Urinary bladder (tissue), 4 donors: Measurements from ENCODE around the gene RHBDF2. TPM values are rescaled to one million over a fixed set of nuclear protein-coding genes. Genes with fewer than 3 reads are reported as not detected.
"Not testable (repeated sequence)": the region's sequence is repeated elsewhere in the genome, so short reads cannot be mapped to it uniquely, and the experiment has no call there.

Source experiments
- DNase-seq: peaks from one replicate; pipeline ENCODE4 v3.0.0-alpha.2; 2015; ENCODE audit errors: extremely low spot score
- H3K27ac ChIP-seq: one replicate; pipeline ENCODE4 v1.5.1; 2013; ENCODE audit warnings: low read depth, mild to moderate bottlenecking, moderate library complexity
- H3K36me3 ChIP-seq: one replicate; pipeline ENCODE4 v1.6.1; 2013; ENCODE audit warnings: mild to moderate bottlenecking, moderate library complexity; ENCODE audit not compliant: insufficient read depth
- H3K4me1 ChIP-seq: one replicate; pipeline ENCODE4 v1.6.1; 2013; ENCODE audit warnings: mild to moderate bottlenecking, moderate library complexity; ENCODE audit not compliant: insufficient read depth
- H3K4me3 ChIP-seq: one replicate; pipeline ENCODE4 v1.5.1; 2013; ENCODE audit warnings: low read depth, low read length
- WGBS: extraction: QIAGEN DNeasy Blood & Tissue Kit; methylation state at CpG from one replicate; pipeline ENCODE4 v1.1.7; 2013; 5-methylcytosine and 5-hydroxymethylcytosine counted together
- polyA plus RNA-seq: library from polyadenylated mRNA; stranded (reverse); fragments of 200-250 nt; gene quantifications from one replicate; pipeline ENCODE4 v1.2.3, GENCODE V29; 2013
- total RNA-seq: library from RNA; depleted of rRNA; stranded (reverse); fragments of >200 nt; gene quantifications from one replicate; pipeline ENCODE4 v1.2.3, GENCODE V29; 2014
- donor health status: healthy with polysubstance abuse.
- donor health status: healthy.

Gene RHBDF2
- total and polyA plus RNA-seq, 2 donors: 4.2 to 17.2 TPM

DNA sequence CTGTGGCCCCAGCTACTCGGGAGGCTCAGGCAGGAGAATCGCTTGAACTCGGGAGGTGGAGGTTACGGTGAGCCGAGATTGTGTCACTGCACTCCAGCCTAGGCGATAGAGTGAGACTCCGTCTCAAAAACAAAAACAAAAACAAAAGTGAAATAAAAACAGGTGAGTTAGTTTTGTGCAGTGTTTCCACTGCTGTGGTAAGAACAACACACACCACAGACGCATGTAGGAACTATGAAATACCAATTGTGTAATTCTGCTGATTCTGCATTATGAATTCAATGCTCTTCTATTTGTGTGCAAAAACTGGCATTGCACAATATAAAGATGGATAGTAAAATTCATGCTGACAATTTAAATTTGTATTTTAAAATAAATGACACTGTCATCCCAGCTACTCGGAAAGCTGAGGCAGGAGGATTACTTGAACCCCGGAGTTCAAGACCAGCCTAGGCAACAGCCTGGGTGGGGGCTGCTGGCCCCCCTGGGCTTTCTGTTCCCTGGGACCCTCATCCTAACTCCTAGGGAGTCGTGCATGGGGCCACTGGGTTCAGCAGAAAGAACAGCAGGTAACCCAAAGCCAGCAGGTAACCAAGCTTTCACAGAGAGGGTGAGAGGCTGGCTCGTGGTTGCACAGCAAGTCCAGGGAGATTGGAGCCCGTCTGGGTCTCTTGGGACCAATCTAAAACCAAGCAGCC, 10.6 kb upstream of the RHBDF2 start:
- Histone ChIP-seq H3K36me3 (no peaks in the 10 kb centered on the region), H3K27ac (no peak overlapping the region), H3K4me1 (no peaks in the 10 kb centered on the region), H3K4me3 (no peak overlapping the region)
- DNase-seq: no peak
- 86% methylated on average over 13 of the region's 13 CpGs for WGBS

DNA sequence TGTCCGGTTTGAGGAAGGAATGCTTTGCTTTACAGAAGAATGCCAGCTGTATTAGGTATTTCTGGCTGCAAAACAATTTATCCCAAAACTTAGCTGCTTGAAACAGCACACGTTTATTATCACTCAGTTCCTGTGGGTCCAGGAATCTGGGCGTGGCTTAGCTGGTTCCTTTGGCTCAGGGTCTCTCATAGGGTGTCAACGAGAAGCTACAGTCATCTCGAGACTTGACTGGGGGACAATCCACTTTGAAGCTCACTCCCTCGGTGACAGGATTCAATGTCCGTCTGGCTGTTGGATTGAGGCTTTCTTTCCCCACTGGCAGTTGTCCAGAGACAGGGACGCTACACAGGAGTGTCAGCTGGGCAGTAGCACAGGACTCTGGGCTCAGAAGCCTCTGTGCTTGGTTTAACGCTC, 9.6 kb upstream of the RHBDF2 start:
- Histone ChIP-seq H3K4me1 (no peaks in the 10 kb centered on the region), H3K27ac (no peak overlapping the region), H3K4me3 (no peak overlapping the region), H3K36me3 (no peaks in the 10 kb centered on the region)
- WGBS: 25% methylated on average over 9 of the region's 9 CpGs
- DNase-seq: no peak

DNA sequence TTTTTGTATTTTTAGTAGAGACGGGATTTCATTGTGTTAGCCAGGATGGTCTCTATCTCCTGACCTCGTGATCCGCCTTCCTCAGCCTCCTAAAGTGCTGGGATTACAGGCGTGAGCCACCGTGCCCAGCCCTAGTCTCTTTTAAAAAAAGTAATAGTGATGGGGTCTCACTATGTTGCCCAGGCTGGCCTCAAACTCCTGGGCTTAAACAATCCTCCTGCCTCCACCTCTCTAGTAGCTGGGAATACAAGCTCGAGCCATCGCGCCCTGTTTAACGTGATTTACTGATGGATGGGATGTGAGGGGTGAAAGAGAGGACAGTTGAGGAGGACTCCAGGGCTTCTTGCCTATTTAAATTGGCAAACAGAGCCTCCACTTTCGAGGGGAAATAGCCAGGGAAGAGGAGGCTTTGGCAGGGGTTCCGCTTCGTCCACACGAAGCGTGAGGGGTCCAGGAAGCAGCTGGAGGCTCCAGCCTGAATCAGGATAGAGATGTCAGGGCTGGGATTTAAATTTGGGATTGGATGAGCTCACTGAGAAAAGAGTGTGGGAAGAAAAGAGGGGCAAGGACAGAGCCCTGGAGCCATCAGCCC, 7.3 kb upstream of the RHBDF2 start:
- H3K36me3 ChIP-seq, DNase-seq, H3K4me1 ChIP-seq, H3K4me3 ChIP-seq, H3K27ac ChIP-seq: not testable (repeated sequence)
- 64% methylated on average over 14 of the region's 14 CpGs for WGBS

DNA sequence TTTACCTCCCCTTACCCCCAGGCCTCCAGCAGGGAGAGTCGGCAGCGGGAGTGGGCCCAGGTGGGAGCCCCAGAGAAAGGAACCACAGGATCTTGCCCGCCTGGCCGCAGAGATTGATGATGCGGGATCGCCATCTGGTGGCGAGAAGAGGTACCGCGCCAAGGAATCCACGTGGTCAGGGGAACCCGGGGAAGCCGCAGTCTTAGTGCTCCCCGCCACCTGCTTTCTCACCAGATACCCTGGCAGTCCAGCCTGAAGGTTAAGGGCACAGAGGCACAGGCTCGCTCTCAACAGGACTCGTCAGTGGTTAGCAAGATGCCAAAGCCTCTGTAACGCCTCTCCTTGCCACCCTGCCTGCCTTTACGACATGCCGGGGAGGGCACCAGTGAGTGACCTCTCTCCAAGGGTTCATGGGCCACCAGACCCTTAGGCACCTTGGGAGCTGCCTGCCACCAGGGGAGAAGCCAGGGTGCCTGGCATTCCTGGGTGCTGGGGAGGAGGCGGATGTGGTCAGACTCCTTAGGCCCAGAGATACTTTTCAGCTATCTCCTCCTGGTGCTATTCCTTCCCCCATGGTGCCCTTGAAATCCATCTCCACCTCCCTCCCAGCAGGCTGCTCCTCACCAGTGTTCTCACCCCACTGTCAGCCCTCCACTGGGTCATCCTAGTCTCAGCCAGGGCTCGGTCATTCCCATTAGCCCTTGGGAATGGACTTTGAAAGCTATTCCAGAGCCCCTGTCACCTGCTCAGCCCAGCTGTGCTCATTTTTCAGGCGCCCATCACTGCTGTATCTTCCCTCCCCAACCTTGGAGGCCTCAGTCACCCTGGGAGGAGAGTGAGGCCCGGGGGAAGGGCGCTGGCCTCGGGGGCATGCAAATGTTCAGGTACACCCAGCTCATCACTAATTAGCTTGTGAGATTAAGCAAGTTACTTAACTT, 5.5 kb upstream of the RHBDF2 start:
- Histone ChIP-seq H3K4me1 (no peaks in the 10 kb centered on the region), H3K27ac (no peak overlapping the region), H3K36me3 (no peaks in the 10 kb centered on the region), H3K4me3 (no peak overlapping the region)
- 27% methylated on average over 24 of the region's 24 CpGs for WGBS
- no peak for DNase-seq

DNA sequence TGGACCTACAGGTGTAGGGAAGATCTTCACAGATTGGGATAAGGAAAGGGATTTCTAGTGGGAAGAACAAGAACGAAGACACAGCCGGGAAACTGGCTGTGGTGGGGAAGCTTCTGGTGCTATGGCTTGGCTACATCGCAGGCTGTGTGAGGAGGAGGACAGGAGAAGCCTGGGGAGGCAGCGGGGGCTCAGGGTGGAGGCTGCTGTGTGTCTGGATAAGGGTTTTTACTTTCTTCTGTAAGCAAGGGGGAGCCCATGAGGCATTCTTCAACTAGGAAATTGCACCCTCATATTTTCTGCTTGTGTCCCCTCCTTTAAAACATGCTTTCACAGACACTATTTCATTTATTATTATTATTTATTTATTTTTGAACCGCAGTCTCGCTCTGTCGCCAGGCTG, 2.9 kb upstream of the RHBDF2 start:
- DNase-seq: no peak
- 62% methylated on average over 7 of the region's 7 CpGs for WGBS
- H3K27ac ChIP-seq: no peak overlapping the region
- no peak overlapping the region for H3K4me3 ChIP-seq
- H3K4me1 ChIP-seq: no peaks in the 10 kb centered on the region
- no peaks in the 10 kb centered on the region for H3K36me3 ChIP-seq

DNA sequence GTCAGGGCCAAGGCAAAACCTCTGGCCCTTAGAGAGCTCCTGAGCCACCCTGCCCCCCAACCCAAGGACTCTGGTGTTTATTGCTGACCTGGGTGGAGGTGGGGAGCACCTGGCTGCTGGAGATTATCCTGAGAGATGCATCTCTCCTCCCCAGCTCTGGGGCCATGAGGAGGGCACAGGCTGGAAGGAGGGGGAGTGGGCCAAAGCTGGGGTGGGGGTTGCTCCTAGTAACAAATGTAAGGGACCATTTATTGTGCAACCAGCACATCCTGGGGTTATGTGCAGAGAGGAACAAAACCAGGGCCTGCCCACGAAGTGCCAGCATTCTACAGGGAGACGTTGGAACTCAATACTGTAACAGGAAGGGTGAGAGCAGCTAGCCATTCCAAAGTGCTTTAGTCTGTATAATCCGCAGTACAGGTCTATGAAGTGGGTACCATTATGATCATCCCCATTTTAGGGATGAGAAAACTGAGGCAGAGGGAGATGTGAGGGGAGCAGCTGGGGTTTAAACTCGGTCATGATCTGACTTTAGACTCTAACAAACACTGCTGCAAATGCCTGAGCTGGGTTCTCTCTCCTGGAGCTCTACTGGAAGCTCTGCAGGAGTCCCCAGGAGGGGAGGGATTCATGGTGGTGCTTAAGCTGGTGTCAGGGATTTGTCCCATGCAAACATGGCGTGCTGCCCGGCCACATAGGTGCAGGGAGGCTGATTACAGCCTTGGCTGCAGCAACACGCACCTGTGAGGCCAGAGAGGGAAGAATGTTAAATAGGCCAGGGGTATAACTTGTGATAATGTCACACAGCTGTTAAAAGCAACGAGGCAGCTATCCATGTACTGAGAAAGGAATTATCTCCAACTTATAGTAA, 1.4 kb upstream of the RHBDF2 start:
- Histone ChIP-seq H3K4me3 (no peak overlapping the region), H3K27ac (no peak overlapping the region), H3K4me1 (no peaks in the 10 kb centered on the region), H3K36me3 (no peaks in the 10 kb centered on the region)
- no peak for DNase-seq
- 77% methylated on average over 8 of the region's 8 CpGs for WGBS

DNA sequence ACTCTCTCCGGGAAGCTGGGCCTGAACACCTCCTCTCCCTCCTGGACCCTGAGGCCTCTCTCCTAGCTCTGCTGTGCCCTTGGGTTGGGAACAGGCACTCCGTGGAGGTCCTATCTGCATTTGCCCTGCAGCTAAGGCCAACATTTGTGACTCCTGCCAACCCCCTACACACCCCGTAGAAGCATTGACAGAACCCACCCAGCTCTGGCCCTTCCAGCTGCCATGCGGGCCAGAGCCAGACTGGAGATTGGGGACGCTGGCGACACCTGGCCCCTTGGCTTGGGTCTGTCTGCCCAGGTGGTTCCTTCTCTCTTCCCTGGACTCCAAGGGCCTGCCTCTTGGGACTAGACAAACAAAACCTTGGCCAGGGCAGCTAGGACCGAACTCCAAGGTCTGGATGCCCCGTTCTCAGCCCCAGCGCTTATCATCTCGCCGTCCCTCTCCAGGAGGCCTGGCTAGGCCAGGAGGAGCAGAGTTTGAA, 644 bp upstream of the RHBDF2 start:
- H3K4me1 ChIP-seq: no peaks in the 10 kb centered on the region

DNA sequence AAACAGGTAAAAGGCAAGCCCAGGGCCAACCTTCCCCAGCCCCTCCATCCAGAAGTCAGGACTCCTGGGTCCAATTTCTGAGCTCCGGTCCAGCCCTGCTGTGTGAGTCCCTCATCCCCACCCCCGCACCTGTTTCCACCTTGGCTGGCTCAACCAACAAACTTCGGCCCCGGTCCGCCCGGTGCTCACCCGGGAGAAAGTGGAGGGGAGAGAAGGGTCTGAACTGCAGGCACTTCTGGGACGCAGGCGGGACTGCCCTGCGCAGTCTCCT, 541 bp downstream of the RHBDF2 start:
- H3K4me3 ChIP-seq: peak overlapping the region; percentile 56
- 26% methylated on average over 10 of the region's 10 CpGs for WGBS
- no peaks in the 10 kb centered on the region for H3K36me3 ChIP-seq
- peak overlapping the region; percentile 43 for H3K27ac ChIP-seq
- no peaks in the 10 kb centered on the region for H3K4me1 ChIP-seq
- DNase-seq: no peak

More for the DNA sequence above, 644 bp upstream of the RHBDF2 start:
- Histone ChIP-seq H3K36me3 (no peaks in the 10 kb centered on the region), H3K4me3 (peak overlapping the region; percentile 56), H3K27ac (no peak overlapping the region)
- no peak for DNase-seq
- 74% methylated on average over 11 of the region's 11 CpGs for WGBS

DNA sequence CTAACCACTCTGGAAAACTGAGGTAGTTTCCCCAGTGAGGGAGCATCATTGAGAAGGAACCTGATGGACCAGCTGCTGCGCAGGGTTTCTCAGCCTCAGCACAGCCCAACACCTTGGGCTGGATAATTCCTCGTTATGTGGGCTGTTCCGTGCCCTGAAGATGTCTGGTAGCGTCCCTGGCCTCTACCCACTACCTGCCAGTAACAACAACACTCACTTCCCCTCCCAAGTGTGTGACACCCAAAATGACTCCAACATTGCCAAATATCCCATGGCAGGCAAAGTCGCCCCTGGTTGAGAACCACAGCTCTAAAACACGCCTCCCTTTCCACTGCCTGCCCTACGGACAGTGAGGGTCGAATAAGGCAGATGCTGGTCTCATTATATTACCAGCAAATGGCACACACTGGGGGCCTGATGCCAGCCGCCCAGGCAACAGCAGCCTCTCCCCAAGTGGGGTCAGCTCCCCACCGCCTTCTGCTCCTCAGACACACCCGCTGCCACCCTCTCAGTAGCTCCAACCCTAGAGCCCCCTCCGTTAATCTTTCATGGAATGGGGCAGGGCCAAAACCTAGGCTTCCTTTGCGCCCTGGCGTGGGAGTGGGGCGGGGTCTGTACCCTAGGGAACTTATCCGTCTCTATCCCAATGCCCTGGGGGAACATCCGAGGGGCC, 1.0 kb downstream of the RHBDF2 start:
- Histone ChIP-seq H3K27ac (no peak overlapping the region), H3K4me1 (no peaks in the 10 kb centered on the region), H3K36me3 (no peaks in the 10 kb centered on the region), H3K4me3 (peak overlapping the region; percentile 56)
- DNase-seq: no peak
- 76% methylated on average over 17 of the region's 17 CpGs for WGBS

DNA sequence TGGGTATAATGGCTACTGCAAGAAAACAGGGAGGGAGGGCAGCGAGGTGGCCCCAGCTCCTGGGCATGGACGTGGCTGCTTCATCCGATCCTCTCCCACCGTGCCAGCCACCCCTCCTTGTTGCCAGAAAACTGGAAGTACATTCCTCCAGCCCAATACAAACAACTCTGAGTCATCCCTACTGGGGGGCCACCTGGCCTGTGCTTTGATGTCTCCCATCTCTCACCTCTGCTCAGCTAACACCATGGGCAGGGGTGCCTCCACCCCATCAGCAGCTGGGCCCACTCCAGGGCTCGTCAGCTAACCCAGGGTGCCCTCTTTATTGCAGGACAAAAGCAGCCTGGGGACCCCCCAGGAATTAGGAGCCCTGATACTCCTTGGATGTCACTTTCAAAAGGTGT, 2.0 kb downstream of the RHBDF2 start:
- Histone ChIP-seq H3K4me3 (no peak overlapping the region), H3K27ac (no peak overlapping the region), H3K36me3 (no peaks in the 10 kb centered on the region), H3K4me1 (no peaks in the 10 kb centered on the region)
- no peak for DNase-seq
- WGBS: 81% methylated on average over 5 of the region's 5 CpGs

DNA sequence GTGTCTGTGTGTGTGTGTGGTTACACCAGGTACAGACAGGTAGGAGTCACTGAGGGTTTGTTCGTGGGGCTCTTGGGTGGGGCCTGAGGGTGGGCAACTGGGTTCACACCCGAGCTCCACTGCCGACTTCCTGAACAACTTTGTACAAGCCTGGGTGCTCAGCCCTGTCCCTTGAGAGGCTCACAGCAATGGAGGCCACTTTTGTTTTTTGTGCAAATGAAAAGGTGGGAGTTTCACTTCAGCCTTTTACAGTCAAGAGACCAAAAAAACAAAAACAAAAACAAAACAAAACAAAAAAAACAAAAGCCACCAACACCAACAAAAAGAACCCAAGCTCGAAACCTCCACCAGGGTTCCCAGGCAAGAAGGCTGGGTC, 2.4 kb downstream of the RHBDF2 start:
- no peak for DNase-seq
- Histone ChIP-seq H3K36me3 (no peaks in the 10 kb centered on the region), H3K4me3 (no peak overlapping the region), H3K4me1 (no peaks in the 10 kb centered on the region), H3K27ac (no peak overlapping the region)
- 78% methylated on average over 4 of the region's 4 CpGs for WGBS

DNA sequence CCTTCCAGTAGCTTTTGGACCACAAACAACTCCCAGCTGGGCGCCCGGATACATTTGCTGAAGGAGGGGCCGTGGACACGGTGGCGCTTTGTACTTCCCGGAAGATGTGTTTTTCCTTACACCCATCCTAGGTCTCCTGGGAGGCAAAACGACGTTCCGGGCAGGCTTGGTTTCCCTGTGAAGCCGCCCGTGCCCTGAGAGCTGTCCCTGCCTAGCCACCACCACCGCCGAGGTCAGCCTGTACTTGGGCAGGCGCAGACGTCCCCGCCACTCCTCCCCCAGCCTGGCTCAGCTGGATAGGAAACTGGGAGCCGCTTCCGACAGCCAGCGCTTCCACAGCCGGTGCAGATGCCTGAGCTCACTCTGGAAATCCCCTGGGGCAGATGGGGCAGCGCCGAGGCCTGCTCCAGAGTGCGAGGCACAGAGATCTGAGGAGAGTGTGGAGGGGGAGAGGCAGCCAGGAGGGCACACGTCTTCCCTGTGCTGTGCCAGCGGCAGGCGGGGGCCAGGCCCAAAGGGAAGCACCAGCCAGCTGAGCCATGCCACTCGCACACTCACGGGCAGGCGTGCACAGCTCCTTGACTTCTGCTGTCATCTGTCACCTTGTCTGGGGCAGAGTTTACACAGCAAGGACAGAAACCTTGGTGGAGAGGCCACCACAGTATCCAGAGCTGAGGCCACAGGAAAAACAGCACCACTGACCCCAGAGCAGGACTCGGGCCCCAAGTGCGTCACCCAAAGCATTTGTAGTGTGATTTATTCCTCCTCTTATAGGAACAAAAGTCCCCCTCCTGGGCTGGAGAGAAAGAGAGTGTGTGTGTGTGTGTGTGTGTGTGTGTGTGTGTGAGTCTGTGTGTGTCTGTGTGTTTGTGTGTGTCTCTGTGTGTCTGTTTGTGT, 3.0 kb downstream of the RHBDF2 start:
- Histone ChIP-seq H3K27ac (no peak overlapping the region), H3K36me3 (no peaks in the 10 kb centered on the region), H3K4me1 (no peaks in the 10 kb centered on the region), H3K4me3 (no peak overlapping the region)
- DNase-seq: no peak
- WGBS: 35% methylated on average over 31 of the region's 31 CpGs
